NK-92 (cell line): ENCODE results near the gene HBD.

ENCODE experiments used
- DNase-seq: peaks from one replicate; lab custom pipeline; 2025; ENCODE audit not compliant: unreplicated experiment; lab: John Stamatoyannopoulos, UW

The HBD gene

GRCh38 chr11:5196731-5197130 lies 37.6 kb downstream of the HBD start:
- DNase-seq = no peak

DNA sequence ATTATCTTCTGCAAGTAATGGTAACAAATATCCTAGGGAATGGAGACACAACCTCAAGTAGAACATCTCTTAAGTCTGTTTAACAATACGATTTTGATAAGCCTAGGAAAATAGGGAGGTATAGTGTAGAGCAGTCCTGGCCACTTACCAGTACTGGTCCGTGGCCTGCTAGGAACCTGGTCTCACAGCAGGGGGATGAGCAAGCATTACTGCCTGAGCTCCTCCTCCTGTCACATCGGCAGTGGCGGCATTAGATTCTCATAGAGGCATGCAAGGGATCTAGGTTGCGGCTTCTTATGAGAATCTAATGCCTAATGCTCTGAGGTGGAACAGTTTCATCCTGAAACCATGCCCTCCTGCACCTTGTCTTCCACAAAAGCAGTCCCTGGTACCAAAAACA lies 38.2 kb downstream of the HBD start:
- DNase-seq = no peak

GRCh38 chr11:5192738-5193137 lies 41.5 kb downstream of the HBD start:
- DNase-seq = no peak

GRCh38 chr11:5188201-5188600 lies 46.1 kb downstream of the HBD start:
- DNase-seq = no peak
